Urinary bladder (tissue), 4 donors: ENCODE measurements around the gene KCNC1. TPM values are rescaled to one million over a fixed set of nuclear protein-coding genes. Genes with fewer than 3 reads are reported as not detected.

Experiments
- DNase-seq: peaks from one replicate; pipeline ENCODE4 v3.0.0-alpha.2; 2015; ENCODE audit errors: extremely low spot score
- H3K27ac ChIP-seq: one replicate; pipeline ENCODE4 v1.5.1; 2013; ENCODE audit warnings: low read depth, mild to moderate bottlenecking, moderate library complexity
- H3K36me3 ChIP-seq: one replicate; pipeline ENCODE4 v1.6.1; 2013; ENCODE audit warnings: mild to moderate bottlenecking, moderate library complexity; ENCODE audit not compliant: insufficient read depth
- H3K4me1 ChIP-seq: one replicate; pipeline ENCODE4 v1.6.1; 2013; ENCODE audit warnings: mild to moderate bottlenecking, moderate library complexity; ENCODE audit not compliant: insufficient read depth
- H3K4me3 ChIP-seq: one replicate; pipeline ENCODE4 v1.5.1; 2013; ENCODE audit warnings: low read depth, low read length
- WGBS: extraction: QIAGEN DNeasy Blood & Tissue Kit; methylation state at CpG from one replicate; pipeline ENCODE4 v1.1.7; 2013; 5-methylcytosine and 5-hydroxymethylcytosine counted together
- polyA plus RNA-seq: library from polyadenylated mRNA; stranded (reverse); fragments of 200-250 nt; gene quantifications from one replicate; pipeline ENCODE4 v1.2.3, GENCODE V29; 2013
- total RNA-seq: library from RNA; depleted of rRNA; stranded (reverse); fragments of >200 nt; gene quantifications from one replicate; pipeline ENCODE4 v1.2.3, GENCODE V29; 2014
- donor health status: healthy with polysubstance abuse.
- donor health status: healthy.

KCNC1 gene
- 0.74 TPM for total RNA-seq
- polyA plus RNA-seq: 0.11 TPM

GRCh38 chr11:17734418-17734911 lies at the start of gene KCNC1:
Gene KCNC1 (plus strand): TSS chr11:17734781. CDS start chr11:17736003, 1,222 bp downstream.
- H3K4me3 ChIP-seq: peak within 1 kb of the TSS; percentile 35
- WGBS: 1% methylated on average over 66 of the region's 66 CpGs
- DNase-seq: no peak
- no peaks in the 10 kb centered on the region for H3K4me1 ChIP-seq
- peak within 1 kb of the TSS; percentile 15 for H3K27ac ChIP-seq
- no peaks in the 10 kb centered on the region for H3K36me3 ChIP-seq

DNA sequence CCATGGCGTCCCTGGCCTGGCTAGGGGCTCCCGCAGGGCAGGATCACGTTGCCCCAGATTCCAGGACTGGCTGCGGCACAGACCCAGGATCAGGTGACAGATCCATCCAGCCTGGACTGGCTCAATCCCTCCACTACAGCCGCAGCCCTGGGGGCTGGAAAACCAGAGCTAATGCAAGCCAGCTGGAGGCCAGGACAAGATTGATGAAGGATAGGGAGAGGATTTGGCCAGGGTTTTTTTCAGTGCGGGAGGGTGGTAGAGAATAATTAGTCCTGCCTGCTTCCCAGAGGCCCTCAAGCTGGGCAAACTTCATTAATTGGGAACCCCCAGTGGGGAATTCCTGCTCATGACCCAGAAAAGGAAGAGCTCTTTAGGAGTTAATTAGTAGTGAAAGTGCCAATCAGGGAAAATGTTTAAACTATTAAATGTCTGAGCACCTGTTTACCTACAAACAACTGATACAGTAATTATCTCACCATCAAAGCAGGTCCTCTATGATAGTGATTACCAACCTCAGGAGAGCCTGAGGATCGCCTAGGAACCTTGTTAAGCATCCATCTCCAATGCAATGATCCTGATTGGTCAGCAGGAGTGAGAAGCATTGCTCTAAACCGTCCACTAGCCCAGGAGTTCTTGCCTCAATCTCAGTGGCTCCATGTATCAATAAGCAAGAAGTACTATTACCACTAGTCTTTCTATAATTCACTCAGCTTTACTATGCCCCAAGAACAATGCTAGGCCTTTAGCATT lies 48.2 kb upstream of the KCNC1 start:
- DNase-seq: no peak
- WGBS: 25% methylated on average over 8 of the region's 8 CpGs

DNA sequence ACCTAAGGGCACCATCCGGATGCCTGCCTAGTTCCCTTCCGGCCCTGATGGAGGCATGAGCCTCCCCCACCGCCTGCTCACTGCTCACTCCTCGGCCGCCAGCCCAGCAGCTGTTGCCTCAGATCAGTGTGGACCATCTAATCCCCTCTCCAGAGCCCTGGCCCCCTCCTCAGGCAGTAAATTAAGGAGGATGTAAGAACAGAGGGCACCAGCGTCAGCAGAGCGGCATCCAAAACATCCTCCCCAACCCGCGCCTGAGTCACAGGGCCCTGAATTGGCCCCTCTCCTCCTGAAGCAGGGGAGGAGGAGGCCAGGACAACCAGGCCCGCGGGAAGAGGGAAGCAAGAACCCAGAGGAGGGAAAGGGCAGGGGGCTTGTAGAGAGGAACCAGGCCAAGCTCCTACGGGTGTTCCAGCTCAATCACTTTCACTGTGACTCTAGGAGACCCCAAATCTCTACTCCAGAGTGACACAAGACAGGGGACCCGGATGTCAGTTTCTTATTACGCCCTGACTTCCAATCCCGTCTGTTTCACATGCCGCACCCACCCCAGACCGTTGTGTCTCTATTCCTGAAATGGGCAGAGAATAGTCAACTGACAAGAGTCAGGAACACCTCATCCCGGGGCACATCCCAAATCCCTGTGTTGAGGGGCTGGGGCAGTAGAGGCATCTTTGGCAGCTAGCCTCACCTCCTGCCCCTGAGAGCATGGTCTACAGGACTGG lies 46.5 kb upstream of the KCNC1 start:
- H3K4me3 ChIP-seq: no peak overlapping the region
- DNase-seq: no peak
- no peak overlapping the region for H3K27ac ChIP-seq
- 77% methylated on average over 18 of the region's 18 CpGs for WGBS
- no peaks in the 10 kb centered on the region for H3K36me3 ChIP-seq
- no peaks in the 10 kb centered on the region for H3K4me1 ChIP-seq

More for the DNA sequence above, 48.2 kb upstream of the KCNC1 start:
- Histone ChIP-seq H3K36me3 (no peaks in the 10 kb centered on the region), H3K4me1 (no peaks in the 10 kb centered on the region), H3K27ac (no peak overlapping the region), H3K4me3 (no peak overlapping the region)

DNA sequence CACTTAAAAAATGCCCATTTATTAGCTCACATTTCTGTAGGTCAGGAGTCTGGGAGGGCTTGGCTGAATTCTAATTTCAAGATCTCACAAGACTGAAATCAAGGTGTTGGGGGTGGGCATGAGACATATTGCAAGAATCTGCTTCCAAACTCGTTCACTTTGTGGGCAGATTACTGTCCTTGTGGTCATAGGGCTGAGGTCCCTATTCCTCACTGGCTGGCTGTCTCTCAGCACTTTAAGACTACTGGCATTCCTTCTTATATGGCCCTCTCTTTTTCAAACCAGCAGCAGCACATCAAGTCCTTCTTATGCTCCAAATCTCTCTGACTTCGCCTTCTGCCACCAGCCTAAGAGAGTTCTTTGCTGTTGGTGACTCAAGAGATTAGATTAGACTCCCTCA lies 43.0 kb upstream of the KCNC1 start:
- H3K4me3 ChIP-seq: no peak overlapping the region
- no peak for DNase-seq
- 46% methylated on average over 2 of the region's 2 CpGs for WGBS
- H3K36me3 ChIP-seq: no peaks in the 10 kb centered on the region
- no peak overlapping the region for H3K27ac ChIP-seq
- no peaks in the 10 kb centered on the region for H3K4me1 ChIP-seq

GRCh38 chr11:17691976-17692375 lies 42.6 kb upstream of the KCNC1 start:
- Histone ChIP-seq H3K4me3 (no peak overlapping the region), H3K27ac (no peak overlapping the region), H3K4me1 (no peaks in the 10 kb centered on the region), H3K36me3 (no peaks in the 10 kb centered on the region)
- no peak for DNase-seq
- 56% methylated on average over 10 of the region's 10 CpGs for WGBS

- Histone ChIP-seq H3K36me3 (no peaks in the 10 kb centered on the region), H3K4me3 (no peak overlapping the region), H3K27ac (no peak overlapping the region), H3K4me1 (no peaks in the 10 kb centered on the region)
- WGBS: 76% methylated on average over 7 of the region's 7 CpGs
- no peak for DNase-seq
Observed at GRCh38 chr11:17692931-17693330, 41.6 kb upstream of the KCNC1 start.

- H3K4me3 ChIP-seq: no peak overlapping the region
- H3K4me1 ChIP-seq: no peaks in the 10 kb centered on the region
- no peak overlapping the region for H3K27ac ChIP-seq
- WGBS: 69% methylated on average over 4 of the region's 4 CpGs
- H3K36me3 ChIP-seq: no peaks in the 10 kb centered on the region
- DNase-seq: no peak
Observed at GRCh38 chr11:17693531-17693930, 41.0 kb upstream of the KCNC1 start.

DNA sequence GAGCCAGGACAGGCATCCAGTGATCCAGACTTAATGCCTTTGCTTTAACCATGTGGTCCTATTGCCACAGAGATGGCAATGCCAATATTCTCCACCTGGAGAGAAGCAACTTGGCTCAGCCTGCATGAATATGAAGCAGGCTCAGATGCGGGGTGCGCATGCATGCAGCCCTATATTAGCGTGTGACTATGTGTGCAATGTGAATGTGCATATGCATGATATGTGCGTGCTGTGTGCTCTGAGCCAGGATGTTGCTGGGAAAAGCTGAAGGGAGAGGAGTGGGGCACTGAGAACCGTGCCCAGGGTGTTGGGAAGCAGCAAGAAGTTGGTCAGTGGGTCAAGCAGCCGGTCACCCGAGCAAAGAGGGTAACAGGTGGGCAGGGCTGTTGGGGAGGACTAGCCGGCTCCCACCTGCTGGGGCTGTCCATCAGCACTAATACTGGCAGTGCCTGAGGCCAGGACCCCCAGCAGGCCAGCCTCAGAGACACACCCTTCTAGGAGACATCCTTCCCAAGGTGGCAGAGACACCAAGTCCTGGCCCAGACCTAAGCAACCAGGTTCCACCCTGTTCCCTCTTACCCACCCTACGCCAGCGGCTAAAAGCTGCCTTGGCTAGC lies 40.0 kb upstream of the KCNC1 start:
- Histone ChIP-seq H3K4me1 (no peaks in the 10 kb centered on the region), H3K36me3 (no peaks in the 10 kb centered on the region), H3K4me3 (no peak overlapping the region), H3K27ac (no peak overlapping the region)
- WGBS: 88% methylated on average over 10 of the region's 10 CpGs
- no peak for DNase-seq

DNA sequence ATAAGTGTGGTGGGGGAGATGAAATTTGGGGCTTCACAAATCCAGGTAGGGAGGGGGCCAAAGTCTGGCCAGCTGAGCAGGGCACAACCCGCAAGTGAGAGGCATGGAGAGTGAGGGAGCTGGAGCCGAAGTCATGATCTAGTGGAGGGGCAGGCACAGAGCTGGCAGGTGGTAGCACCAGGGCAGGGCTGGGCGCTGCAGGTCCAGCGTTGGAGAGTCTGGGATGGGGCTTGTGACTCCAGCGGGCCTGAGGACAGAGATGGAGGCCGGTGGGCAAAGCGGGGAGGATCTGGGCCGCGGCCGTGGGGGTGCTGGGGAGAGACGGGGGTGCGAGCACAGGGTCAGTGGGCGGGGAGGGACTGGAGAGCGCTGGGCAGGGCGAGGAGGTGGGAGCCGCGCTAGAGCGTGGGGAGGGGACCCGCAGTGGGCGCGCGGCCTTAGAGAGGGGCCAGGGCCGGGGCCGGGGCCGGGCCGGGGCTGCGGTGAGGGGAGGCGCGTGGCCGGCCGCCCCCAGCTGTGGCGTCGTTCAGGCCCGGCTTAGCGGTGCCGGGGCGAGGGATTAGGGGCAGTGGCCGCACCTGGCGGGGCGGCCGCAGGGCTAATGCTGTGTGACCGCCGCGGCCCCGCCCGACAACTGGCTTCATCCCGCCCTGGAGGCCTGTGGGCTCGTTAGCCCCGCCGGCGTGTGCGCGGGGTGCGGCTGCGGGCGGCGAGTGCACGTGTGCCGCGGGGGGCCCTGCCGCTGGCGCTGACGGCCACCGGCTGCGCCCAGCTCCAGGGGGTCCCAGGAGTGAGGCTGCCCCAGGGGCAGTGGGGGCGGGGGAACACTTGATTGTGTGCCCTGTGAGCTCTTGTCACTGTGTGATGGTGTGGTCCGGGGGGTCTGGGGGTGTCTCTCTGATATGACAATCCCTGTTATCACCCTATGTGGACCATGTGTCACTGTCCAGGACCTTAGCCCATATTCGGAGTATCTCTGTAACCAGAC lies 38.8 kb upstream of the KCNC1 start:
- WGBS: 6% methylated on average over 68 of the region's 68 CpGs
- Histone ChIP-seq H3K36me3 (no peaks in the 10 kb centered on the region), H3K4me3 (no peak overlapping the region), H3K27ac (no peak overlapping the region), H3K4me1 (no peaks in the 10 kb centered on the region)
- no peak for DNase-seq

DNA sequence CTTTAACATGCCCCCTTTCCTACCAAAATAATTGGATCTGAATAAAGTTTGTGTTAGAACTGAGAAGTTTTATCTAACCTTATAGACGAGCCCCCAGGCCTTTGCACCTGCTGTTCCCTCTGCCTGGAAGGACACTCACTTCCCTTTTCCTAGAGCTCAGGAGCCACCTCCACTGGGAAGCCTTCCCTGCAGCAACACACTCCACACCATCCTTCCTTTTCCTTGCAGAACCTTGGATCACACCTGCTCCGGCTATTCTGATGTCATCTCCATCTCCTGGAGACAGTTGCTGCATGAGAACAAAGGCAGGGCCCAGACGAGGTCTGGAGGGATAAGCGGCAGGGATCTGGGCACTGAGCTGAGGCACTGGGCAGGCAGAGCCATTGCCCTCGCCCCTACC lies 37.8 kb upstream of the KCNC1 start:
- no peak for DNase-seq
- Histone ChIP-seq H3K4me3 (no peak overlapping the region), H3K36me3 (no peaks in the 10 kb centered on the region), H3K4me1 (no peaks in the 10 kb centered on the region), H3K27ac (no peak overlapping the region)
- 71% methylated on average over 5 of the region's 5 CpGs for WGBS

DNA sequence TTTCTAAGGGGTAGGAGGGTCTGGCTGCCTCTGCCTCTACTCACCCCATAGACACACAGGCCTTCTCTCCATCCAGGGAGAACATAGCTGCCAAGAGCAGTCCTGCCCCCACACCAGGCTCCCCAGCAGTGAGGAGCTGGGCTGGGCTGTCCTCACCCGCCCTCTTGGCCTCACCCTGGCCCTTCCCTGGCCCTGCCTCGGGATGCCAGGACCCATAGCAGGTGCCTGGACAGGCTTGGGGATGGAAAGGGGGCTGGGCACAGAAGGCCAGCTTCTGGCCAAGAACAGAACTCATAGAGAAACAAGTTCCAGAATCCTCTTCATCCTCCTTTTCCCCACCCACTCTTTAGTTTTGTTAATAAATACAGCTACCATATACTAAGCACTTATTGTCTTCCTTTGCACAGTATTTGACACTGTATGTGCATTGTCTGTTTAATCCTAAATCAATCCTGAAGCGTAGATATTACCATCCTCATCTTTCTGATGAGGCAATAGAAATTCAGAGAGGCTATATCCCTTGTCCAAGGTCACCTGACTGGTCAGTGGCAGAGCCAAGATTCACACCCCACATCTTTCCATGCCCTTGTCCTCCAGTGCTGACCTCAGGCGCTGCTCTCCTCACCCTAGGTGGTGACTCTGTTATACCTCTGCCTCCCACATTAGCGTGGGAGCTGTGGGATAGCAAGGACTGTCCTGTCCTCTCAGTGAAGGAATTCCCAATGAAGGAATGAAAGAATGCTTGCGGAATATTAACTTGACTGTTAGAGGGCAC lies 37.2 kb upstream of the KCNC1 start:
- Histone ChIP-seq H3K36me3 (no peaks in the 10 kb centered on the region), H3K4me1 (no peaks in the 10 kb centered on the region), H3K27ac (no peak overlapping the region), H3K4me3 (no peak overlapping the region)
- 58% methylated on average over 6 of the region's 6 CpGs for WGBS
- no peak for DNase-seq
